Central memory CD8-positive, alpha-beta T cell (primary cell): ENCODE data around the gene LRRC4.

Source experiments
- ATAC-seq: fragments of 150-1000 bp; cut with Tn5 transposase; replicated peaks from 2 replicates; pipeline ENCODE4 v1.10.0; 2022; ENCODE audit warnings: mild to moderate bottlenecking, moderate FRiP score, moderate number of reproducible peaks; ENCODE audit not compliant: poor library complexity, severe bottlenecking; ENCODE audit errors: extremely low read depth
- DNase-seq, 2 donors: peaks; one replicate each; pipeline ENCODE4 v3.0.0; 2021; ENCODE audit warnings: low spot score in 2 of 2
- H3K27ac Mint-ChIP-seq: one replicate; pipeline ENCODE4 v1.8.0; 2022; ENCODE audit warnings: low read depth, mild to moderate bottlenecking, moderate library complexity, mixed read lengths
- H3K27me3 Mint-ChIP-seq: one replicate; pipeline ENCODE4 v1.8.0; 2022; ENCODE audit warnings: mixed read lengths
- H3K36me3 Mint-ChIP-seq: one replicate; pipeline ENCODE4 v1.8.0; 2022; ENCODE audit warnings: mild to moderate bottlenecking, moderate library complexity, mixed read lengths; ENCODE audit not compliant: insufficient read depth
- H3K4me1 Mint-ChIP-seq: one replicate; pipeline ENCODE4 v1.8.0; 2022; ENCODE audit warnings: mixed read lengths
- H3K4me3 Mint-ChIP-seq: one replicate; pipeline ENCODE4 v1.8.0; 2022; ENCODE audit warnings: mild to moderate bottlenecking, moderate library complexity, mixed read lengths
- H3K9me3 Mint-ChIP-seq: one replicate; pipeline ENCODE4 v1.8.0; 2022; ENCODE audit warnings: mixed read lengths

Gene LRRC4

GRCh38 chr7:128036226-128036940, 5.1 kb upstream of the LRRC4 start:
- DNase-seq (no peak), ATAC-seq (no peak)
- Mint-ChIP-seq H3K9me3 (no peaks in the 10 kb centered on the region), H3K4me1 (peaks cover 5% of the 10 kb centered on the region), H3K36me3 (peaks cover 2% of the 10 kb centered on the region), H3K4me3 (no peak overlapping the region), H3K27ac (no peak overlapping the region), H3K27me3 (no peaks in the 10 kb centered on the region)

GRCh38 chr7:128035712-128036111, 4.5 kb upstream of the LRRC4 start:
- peaks cover 6% of the 10 kb centered on the region for H3K4me1 Mint-ChIP-seq
- H3K4me3 Mint-ChIP-seq, result no peak overlapping the region
- H3K36me3 Mint-ChIP-seq, result peaks cover 3% of the 10 kb centered on the region
- H3K9me3 Mint-ChIP-seq, result no peaks in the 10 kb centered on the region
- no peak overlapping the region for H3K27ac Mint-ChIP-seq
- ATAC-seq (no peak), DNase-seq (no peak)
- H3K27me3 Mint-ChIP-seq, result no peaks in the 10 kb centered on the region

- Mint-ChIP-seq H3K27ac (no peak overlapping the region), H3K36me3 (peaks cover 8% of the 10 kb centered on the region), H3K27me3 (no peaks in the 10 kb centered on the region), H3K4me3 (no peak overlapping the region), H3K9me3 (no peaks in the 10 kb centered on the region), H3K4me1 (peaks cover 9% of the 10 kb centered on the region)
- ATAC-seq, result no peak
- DNase-seq, result no peak
Measured at GRCh38 chr7:128034825-128035224, 3.6 kb upstream of the LRRC4 start.

- ATAC-seq (no peak), DNase-seq (no peak)
- H3K27me3 Mint-ChIP-seq, result peaks cover 10% of the 10 kb centered on the region
- peaks cover 19% of the 10 kb centered on the region for H3K4me1 Mint-ChIP-seq
- H3K27ac Mint-ChIP-seq, result no peak overlapping the region
- peaks cover 13% of the 10 kb centered on the region for H3K36me3 Mint-ChIP-seq
- peak overlapping the region; percentile 71 for H3K4me3 Mint-ChIP-seq
- no peaks in the 10 kb centered on the region for H3K9me3 Mint-ChIP-seq
Measured at GRCh38 chr7:128033246-128033645, 2.0 kb upstream of the LRRC4 start.

GRCh38 chr7:128032605-128033235, 1.5 kb upstream of the LRRC4 start:
- Mint-ChIP-seq H3K27ac (no peak overlapping the region), H3K9me3 (no peaks in the 10 kb centered on the region), H3K4me3 (peak overlapping the region; percentile 71), H3K27me3 (peaks cover 10% of the 10 kb centered on the region), H3K36me3 (peaks cover 13% of the 10 kb centered on the region), H3K4me1 (peaks cover 19% of the 10 kb centered on the region)
- DNase-seq (no peak), ATAC-seq (peak; percentile 7)

GRCh38 chr7:128031901-128032604, 816 bp upstream of the LRRC4 start:
- Mint-ChIP-seq H3K36me3 (peaks cover 13% of the 10 kb centered on the region), H3K27ac (peak overlapping the region; percentile 81), H3K9me3 (no peaks in the 10 kb centered on the region), H3K27me3 (peaks cover 10% of the 10 kb centered on the region), H3K4me3 (peak overlapping the region; percentile 90), H3K4me1 (peaks cover 19% of the 10 kb centered on the region)
- DNase-seq (peak; percentile 23 to 41), ATAC-seq (peak; percentile 92)

- peak overlapping the region; percentile 90 for H3K4me3 Mint-ChIP-seq
Measured at GRCh38 chr7:128030263-128030653, 979 bp downstream of the LRRC4 start.

GRCh38 chr7:128029405-128029995, 1.7 kb downstream of the LRRC4 start:
- H3K27me3 Mint-ChIP-seq, result peaks cover 10% of the 10 kb centered on the region
- no peaks in the 10 kb centered on the region for H3K9me3 Mint-ChIP-seq
- DNase-seq (no peak), ATAC-seq (no peak)
- H3K4me3 Mint-ChIP-seq, result peak overlapping the region; percentile 90
- H3K36me3 Mint-ChIP-seq, result peaks cover 15% of the 10 kb centered on the region
- H3K4me1 Mint-ChIP-seq, result peaks cover 19% of the 10 kb centered on the region
- H3K27ac Mint-ChIP-seq, result no peak overlapping the region

More at GRCh38 chr7:128030263-128030653, 979 bp downstream of the LRRC4 start:
- Mint-ChIP-seq H3K27me3 (peaks cover 10% of the 10 kb centered on the region), H3K4me1 (peaks cover 19% of the 10 kb centered on the region), H3K36me3 (peaks cover 15% of the 10 kb centered on the region), H3K27ac (no peak overlapping the region), H3K9me3 (no peaks in the 10 kb centered on the region)
- DNase-seq (no peak), ATAC-seq (no peak)

GRCh38 chr7:128027485-128027980, 3.7 kb downstream of the LRRC4 start:
- Mint-ChIP-seq H3K9me3 (no peaks in the 10 kb centered on the region), H3K36me3 (peaks cover 15% of the 10 kb centered on the region), H3K27ac (no peak overlapping the region), H3K4me3 (no peak overlapping the region), H3K4me1 (peaks cover 19% of the 10 kb centered on the region), H3K27me3 (peaks cover 10% of the 10 kb centered on the region)
- no peak for DNase-seq
- no peak for ATAC-seq

- peaks cover 16% of the 10 kb centered on the region for H3K4me1 Mint-ChIP-seq
- no peak overlapping the region for H3K4me3 Mint-ChIP-seq
- ATAC-seq, result no peak
- DNase-seq, result no peak
- H3K27ac Mint-ChIP-seq, result no peak overlapping the region
- peaks cover 10% of the 10 kb centered on the region for H3K27me3 Mint-ChIP-seq
- peaks cover 14% of the 10 kb centered on the region for H3K36me3 Mint-ChIP-seq
- H3K9me3 Mint-ChIP-seq, result no peaks in the 10 kb centered on the region
Measured at GRCh38 chr7:128026551-128026950, 4.7 kb downstream of the LRRC4 start.

- peaks cover 10% of the 10 kb centered on the region for H3K27me3 Mint-ChIP-seq
- H3K4me3 Mint-ChIP-seq, result no peak overlapping the region
- H3K9me3 Mint-ChIP-seq, result no peaks in the 10 kb centered on the region
- H3K27ac Mint-ChIP-seq, result no peak overlapping the region
- DNase-seq, result no peak
- no peak for ATAC-seq
- peaks cover 14% of the 10 kb centered on the region for H3K36me3 Mint-ChIP-seq
- H3K4me1 Mint-ChIP-seq, result peaks cover 23% of the 10 kb centered on the region
Measured at GRCh38 chr7:128025819-128026218, 5.4 kb downstream of the LRRC4 start.

GRCh38 chr7:128025380-128025779, 5.9 kb downstream of the LRRC4 start:
- H3K27ac Mint-ChIP-seq, result no peak overlapping the region
- no peak overlapping the region for H3K4me3 Mint-ChIP-seq
- peaks cover 24% of the 10 kb centered on the region for H3K4me1 Mint-ChIP-seq
- H3K36me3 Mint-ChIP-seq, result peaks cover 12% of the 10 kb centered on the region
- no peak for ATAC-seq
- H3K27me3 Mint-ChIP-seq, result peaks cover 10% of the 10 kb centered on the region
- no peak for DNase-seq
- H3K9me3 Mint-ChIP-seq, result no peaks in the 10 kb centered on the region
